Central memory CD8-positive, alpha-beta T cell (primary cell): Measurements from ENCODE around the gene MSGN1.

Source experiments
- ATAC-seq: fragments of 150-1000 bp; cut with Tn5 transposase; replicated peaks from 2 replicates; pipeline ENCODE4 v1.10.0; 2022; ENCODE audit warnings: mild to moderate bottlenecking, moderate FRiP score, moderate number of reproducible peaks; ENCODE audit not compliant: poor library complexity, severe bottlenecking; ENCODE audit errors: extremely low read depth
- DNase-seq, 2 donors: peaks; one replicate each; pipeline ENCODE4 v3.0.0; 2021; ENCODE audit warnings: low spot score in 2 of 2
- H3K27ac Mint-ChIP-seq: one replicate; pipeline ENCODE4 v1.8.0; 2022; ENCODE audit warnings: low read depth, mild to moderate bottlenecking, moderate library complexity, mixed read lengths
- H3K27me3 Mint-ChIP-seq: one replicate; pipeline ENCODE4 v1.8.0; 2022; ENCODE audit warnings: mixed read lengths
- H3K36me3 Mint-ChIP-seq: one replicate; pipeline ENCODE4 v1.8.0; 2022; ENCODE audit warnings: mild to moderate bottlenecking, moderate library complexity, mixed read lengths; ENCODE audit not compliant: insufficient read depth
- H3K4me1 Mint-ChIP-seq: one replicate; pipeline ENCODE4 v1.8.0; 2022; ENCODE audit warnings: mixed read lengths
- H3K4me3 Mint-ChIP-seq: one replicate; pipeline ENCODE4 v1.8.0; 2022; ENCODE audit warnings: mild to moderate bottlenecking, moderate library complexity, mixed read lengths
- H3K9me3 Mint-ChIP-seq: one replicate; pipeline ENCODE4 v1.8.0; 2022; ENCODE audit warnings: mixed read lengths

MSGN1 gene

DNA sequence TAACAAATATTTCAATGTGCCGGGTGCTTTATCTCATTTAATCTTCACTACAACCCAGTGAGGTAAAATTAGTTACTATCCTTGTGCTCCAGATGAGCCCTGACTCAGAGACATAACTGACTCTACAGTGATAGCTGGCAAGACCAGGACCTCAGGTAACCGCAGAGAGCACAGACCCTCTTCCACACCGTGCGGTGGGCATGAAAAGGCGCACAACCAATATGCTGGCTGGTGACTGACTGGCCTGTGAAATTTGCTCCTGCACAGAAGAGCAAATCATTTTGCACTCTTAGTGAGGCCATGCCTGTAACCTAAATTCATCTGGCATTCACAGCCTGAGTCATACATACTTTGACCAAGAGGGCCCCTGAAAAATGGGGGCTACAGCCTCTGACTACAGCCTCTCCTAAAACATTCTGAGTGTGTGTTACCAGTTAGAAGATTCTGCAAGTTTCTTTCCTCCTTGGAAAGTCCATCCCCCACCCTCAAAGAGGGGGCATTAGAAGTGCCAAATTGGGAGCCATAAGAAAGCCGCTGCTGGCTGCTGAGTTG, 22.4 kb upstream of the MSGN1 start:
- Mint-ChIP-seq H3K4me3 (no peak overlapping the region), H3K4me1 (no peaks in the 10 kb centered on the region), H3K27me3 (peaks cover 70% of the 10 kb centered on the region), H3K27ac (no peak overlapping the region), H3K9me3 (no peaks in the 10 kb centered on the region), H3K36me3 (peaks cover 1% of the 10 kb centered on the region)
- DNase-seq (no peak), ATAC-seq (no peak)

DNA sequence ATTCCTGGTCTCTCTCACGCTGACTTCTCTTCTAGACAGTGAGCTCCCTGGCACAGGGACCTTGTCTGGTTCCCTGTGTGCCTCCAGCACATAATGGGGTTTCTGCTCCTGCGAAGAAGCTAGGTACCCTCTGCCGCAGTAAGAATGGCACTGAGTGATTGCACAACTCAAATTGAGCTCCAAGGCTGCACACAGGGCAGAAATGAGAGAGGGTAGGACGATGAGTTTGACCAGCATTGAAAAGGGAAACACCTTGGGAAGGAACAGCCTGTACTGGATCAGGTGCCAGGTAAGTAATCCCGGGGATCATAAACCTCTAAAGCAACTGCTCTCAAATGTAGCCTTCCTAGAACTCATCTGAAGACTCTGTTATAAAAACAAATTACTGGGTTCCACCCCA, 21.0 kb upstream of the MSGN1 start:
- Mint-ChIP-seq H3K27ac (no peak overlapping the region), H3K4me1 (no peaks in the 10 kb centered on the region), H3K27me3 (peaks cover 84% of the 10 kb centered on the region), H3K9me3 (no peaks in the 10 kb centered on the region), H3K4me3 (no peak overlapping the region), H3K36me3 (peaks cover 1% of the 10 kb centered on the region)
- no peak for DNase-seq
- ATAC-seq, result no peak

DNA sequence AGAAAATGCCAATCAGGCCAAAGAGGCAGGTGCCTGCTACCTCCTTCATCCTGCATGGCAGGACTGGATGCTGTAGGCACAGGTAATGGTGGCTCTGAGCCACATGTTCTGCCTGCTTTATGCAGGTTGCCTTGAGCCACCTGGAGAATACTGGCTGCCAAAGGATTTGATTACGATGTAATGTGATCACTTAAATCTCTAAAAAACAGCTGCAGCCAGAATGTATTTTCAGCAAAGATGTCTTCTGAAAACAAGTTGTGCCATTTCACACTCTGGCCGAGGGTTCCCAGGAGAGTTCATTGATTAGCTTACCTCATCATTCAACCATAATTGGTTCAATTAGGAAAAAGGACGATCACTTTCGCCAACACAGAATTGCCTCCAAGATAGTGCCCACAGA, 17.9 kb upstream of the MSGN1 start:
- no peaks in the 10 kb centered on the region for H3K4me1 Mint-ChIP-seq
- peaks cover 1% of the 10 kb centered on the region for H3K36me3 Mint-ChIP-seq

DNA sequence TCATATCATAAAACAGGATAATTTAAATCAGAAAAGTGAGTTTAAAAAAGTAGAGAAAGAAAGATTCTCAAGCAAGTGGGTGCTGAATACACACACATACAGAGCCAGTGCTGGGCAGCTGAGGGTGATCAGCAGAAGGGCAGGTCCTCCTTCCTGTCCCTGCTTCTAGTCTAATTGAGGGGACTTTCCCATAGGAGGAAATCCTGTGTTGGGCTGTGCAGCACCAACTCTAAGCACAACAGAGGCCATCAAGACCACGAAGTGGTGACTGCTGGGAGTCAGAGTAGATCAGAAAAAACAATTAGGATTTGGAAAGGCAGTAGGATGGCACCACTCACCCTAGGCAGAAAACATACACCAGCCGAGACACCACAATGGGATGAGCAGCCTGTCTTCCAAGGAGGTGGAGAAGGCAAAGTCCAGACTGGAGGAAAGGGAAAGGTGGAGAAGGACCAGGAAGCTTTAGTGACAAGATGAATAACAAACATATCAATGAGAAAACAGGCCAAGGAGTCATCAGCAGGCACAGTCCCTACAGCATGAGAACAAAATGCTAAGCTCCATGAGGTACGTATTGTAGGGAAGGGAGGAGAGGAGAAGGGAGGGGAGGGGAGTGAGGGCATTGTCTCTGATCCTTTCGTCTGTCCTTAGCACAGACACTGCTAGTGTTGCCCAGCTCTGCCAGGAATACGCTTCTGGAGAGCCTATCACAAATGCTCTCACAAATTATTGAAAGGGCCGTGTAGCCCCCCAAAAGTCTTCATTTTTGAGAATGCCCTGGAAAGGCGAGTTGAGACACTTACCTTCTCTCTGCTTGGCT, 16.7 kb upstream of the MSGN1 start:
- no peaks in the 10 kb centered on the region for H3K4me1 Mint-ChIP-seq

More for the DNA sequence above, 17.9 kb upstream of the MSGN1 start:
- Mint-ChIP-seq H3K27ac (no peak overlapping the region), H3K27me3 (peaks cover 74% of the 10 kb centered on the region), H3K4me3 (no peak overlapping the region), H3K9me3 (no peaks in the 10 kb centered on the region)
- DNase-seq (no peak), ATAC-seq (no peak)

DNA sequence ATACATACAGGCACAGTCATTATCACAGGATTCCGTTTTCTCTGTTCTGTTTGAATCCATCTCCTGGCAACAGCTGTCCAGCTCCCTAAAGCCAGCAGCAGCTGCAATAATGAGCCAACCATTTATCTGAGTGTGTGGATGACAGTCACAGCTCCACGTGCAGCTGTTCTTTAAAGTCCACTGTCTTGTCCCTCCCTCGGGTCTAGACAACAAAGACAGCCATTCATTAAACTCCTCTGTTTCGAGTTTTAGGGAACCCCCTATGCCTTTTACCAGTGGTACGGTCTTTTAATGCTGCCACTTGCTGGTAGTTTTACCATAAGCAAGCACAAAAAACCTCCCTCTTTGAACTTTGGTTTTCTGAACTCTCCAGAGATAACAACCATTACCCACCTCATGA, 16.0 kb upstream of the MSGN1 start:
- no peak for ATAC-seq
- Mint-ChIP-seq H3K4me1 (no peaks in the 10 kb centered on the region), H3K27me3 (peaks cover 78% of the 10 kb centered on the region), H3K27ac (no peak overlapping the region), H3K36me3 (peaks cover 1% of the 10 kb centered on the region), H3K4me3 (no peak overlapping the region), H3K9me3 (no peaks in the 10 kb centered on the region)
- no peak for DNase-seq

More for the DNA sequence above, 16.7 kb upstream of the MSGN1 start:
- ATAC-seq, result no peak
- no peak for DNase-seq
- Mint-ChIP-seq H3K9me3 (no peaks in the 10 kb centered on the region), H3K4me3 (no peak overlapping the region), H3K27me3 (peaks cover 78% of the 10 kb centered on the region), H3K27ac (no peak overlapping the region), H3K36me3 (peaks cover 1% of the 10 kb centered on the region)

DNA sequence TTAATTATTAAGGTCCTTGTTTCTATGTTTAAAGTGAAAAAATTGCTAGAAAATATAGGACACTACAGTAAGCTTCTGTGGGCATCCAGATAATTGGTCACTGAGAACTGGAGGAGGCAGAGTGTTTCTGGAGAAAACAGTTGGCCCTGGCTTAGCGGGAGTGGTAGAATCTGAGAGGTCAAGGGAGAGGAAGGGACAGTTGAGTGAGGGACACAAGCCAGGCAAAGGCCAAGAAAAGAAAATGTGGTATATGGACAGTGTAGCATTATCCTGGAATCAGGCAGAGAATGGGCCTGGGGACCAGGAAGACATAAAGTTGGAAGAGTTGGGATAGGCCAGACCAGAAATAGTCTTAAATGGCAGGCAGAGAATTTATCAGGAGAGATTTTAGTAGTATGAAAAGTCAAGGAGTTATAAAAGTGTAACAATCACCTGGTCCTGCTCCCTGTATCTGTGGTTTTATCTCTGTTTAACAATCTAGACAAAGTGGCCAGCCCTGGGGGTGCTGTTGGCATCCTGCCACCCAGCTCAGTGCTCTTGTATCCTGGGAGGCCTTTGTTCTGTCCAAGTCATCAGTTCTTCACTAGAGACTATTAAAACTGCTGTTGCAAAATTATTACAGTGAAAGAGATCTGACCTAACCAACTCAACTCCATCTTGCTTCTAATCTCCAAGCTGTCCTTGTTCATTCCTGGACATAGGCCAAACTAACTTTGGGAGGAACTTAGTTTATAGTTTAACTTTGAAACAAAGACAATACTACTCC, 15.4 kb upstream of the MSGN1 start:
- DNase-seq (no peak), ATAC-seq (no peak)
- H3K4me1 Mint-ChIP-seq, result no peaks in the 10 kb centered on the region
- no peaks in the 10 kb centered on the region for H3K9me3 Mint-ChIP-seq
- H3K36me3 Mint-ChIP-seq, result peaks cover 1% of the 10 kb centered on the region
- H3K27me3 Mint-ChIP-seq, result peaks cover 77% of the 10 kb centered on the region
- H3K27ac Mint-ChIP-seq, result no peak overlapping the region
- H3K4me3 Mint-ChIP-seq, result no peak overlapping the region

DNA sequence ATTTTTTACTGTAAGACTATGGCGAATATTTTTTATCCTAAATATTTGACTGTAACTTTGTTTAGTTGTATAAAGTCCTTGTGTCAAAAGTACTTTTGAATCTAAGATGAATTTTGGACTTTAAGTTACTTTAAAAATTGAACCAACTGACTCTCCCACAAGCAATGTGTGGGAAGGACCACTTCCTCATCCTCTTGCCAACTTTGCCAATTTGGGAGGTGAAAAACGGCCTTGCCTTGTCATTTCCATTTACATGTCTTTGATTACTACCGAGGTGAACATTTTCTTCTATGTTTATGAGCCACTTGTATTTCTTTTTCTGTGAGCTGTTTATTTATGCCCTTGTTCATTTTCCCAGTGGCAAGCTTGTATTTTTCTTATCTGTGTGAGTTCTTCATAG, 12.8 kb upstream of the MSGN1 start:
- Mint-ChIP-seq H3K9me3 (no peaks in the 10 kb centered on the region), H3K27ac (no peak overlapping the region), H3K27me3 (peaks cover 58% of the 10 kb centered on the region), H3K36me3 (no peaks in the 10 kb centered on the region), H3K4me3 (no peak overlapping the region), H3K4me1 (no peaks in the 10 kb centered on the region)
- ATAC-seq (no peak), DNase-seq (no peak)

DNA sequence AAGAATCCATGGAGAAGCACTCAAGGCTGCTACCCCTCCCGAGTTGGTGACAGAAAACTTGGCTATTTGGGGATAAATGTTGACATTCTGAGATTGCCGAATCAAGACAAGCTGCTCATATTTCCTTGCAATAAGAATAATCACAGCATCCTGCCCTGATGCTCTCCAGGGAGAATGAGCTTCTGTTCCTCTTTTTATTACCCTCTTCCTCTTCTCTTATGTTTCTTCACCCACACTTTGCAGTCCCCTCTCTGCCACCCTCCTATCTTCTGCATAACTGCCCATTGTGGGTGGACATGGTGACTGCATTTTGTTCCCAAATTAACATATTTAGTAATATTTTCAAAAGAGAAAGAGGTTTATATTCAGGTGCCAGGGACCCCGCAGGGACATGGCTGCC, 11.9 kb upstream of the MSGN1 start:
- H3K4me3 Mint-ChIP-seq, result no peak overlapping the region
- H3K9me3 Mint-ChIP-seq, result no peaks in the 10 kb centered on the region
- ATAC-seq (no peak), DNase-seq (no peak)
- peaks cover 55% of the 10 kb centered on the region for H3K27me3 Mint-ChIP-seq
- no peak overlapping the region for H3K27ac Mint-ChIP-seq
- H3K4me1 Mint-ChIP-seq, result no peaks in the 10 kb centered on the region
- no peaks in the 10 kb centered on the region for H3K36me3 Mint-ChIP-seq

DNA sequence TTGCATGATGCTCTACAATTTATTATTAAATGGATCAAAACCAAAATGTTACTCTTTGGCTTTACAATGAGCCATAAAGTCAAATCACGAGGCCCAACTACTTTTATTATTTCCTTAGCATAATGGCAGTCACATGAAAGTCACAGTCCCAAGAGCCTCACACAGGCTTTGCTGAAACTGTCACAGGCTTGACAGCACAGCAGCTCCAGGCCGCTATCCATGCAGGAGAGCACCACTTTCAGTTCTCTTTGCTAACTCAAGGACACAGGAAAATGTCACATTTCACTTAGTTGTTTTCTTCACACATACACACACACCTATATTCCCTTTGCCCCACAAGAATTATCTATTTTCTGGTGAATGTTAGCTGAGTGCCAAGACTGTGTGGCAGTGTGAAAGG, 11.1 kb upstream of the MSGN1 start:
- H3K4me1 Mint-ChIP-seq, result no peaks in the 10 kb centered on the region
- no peak overlapping the region for H3K27ac Mint-ChIP-seq

DNA sequence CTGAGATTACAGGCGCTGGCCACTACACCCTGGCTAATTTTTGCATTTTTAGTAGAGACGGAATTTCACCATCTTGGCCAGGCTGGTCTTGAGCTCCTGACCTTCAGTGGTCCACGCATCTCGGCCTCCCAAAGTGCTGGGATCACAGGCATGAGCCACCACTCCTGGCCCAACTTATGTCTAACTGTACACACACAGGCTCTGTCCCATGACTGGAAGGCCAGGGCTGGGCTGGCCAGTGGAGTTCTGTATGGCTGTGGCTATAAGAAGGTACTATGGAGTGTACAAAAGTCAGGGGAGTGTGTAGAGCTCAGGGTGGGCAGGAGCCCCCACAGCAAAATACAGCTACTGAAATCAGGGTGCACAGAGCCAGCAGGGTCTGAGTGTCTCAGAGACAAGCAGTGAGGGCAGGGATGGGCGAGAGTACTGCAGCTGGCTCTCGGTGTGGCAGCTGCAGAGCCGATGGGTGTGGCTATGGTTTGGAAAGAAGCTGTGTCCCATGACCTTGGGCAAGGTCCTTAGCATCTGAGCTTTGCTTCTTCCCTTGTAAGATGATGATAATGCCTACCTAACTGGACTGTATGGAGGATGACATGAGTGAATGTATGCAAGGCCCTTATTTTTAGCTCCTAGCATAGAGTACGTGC, 10.4 kb upstream of the MSGN1 start:
- Mint-ChIP-seq H3K27ac (no peak overlapping the region), H3K4me3 (no peak overlapping the region), H3K36me3 (no peaks in the 10 kb centered on the region), H3K9me3 (no peaks in the 10 kb centered on the region), H3K4me1 (no peaks in the 10 kb centered on the region), H3K27me3 (peaks cover 49% of the 10 kb centered on the region)
- no peak for DNase-seq
- ATAC-seq, result no peak

More for the DNA sequence above, 11.1 kb upstream of the MSGN1 start:
- ATAC-seq (no peak), DNase-seq (no peak)
- Mint-ChIP-seq H3K36me3 (no peaks in the 10 kb centered on the region), H3K27me3 (peaks cover 55% of the 10 kb centered on the region), H3K4me3 (no peak overlapping the region), H3K9me3 (no peaks in the 10 kb centered on the region)

DNA sequence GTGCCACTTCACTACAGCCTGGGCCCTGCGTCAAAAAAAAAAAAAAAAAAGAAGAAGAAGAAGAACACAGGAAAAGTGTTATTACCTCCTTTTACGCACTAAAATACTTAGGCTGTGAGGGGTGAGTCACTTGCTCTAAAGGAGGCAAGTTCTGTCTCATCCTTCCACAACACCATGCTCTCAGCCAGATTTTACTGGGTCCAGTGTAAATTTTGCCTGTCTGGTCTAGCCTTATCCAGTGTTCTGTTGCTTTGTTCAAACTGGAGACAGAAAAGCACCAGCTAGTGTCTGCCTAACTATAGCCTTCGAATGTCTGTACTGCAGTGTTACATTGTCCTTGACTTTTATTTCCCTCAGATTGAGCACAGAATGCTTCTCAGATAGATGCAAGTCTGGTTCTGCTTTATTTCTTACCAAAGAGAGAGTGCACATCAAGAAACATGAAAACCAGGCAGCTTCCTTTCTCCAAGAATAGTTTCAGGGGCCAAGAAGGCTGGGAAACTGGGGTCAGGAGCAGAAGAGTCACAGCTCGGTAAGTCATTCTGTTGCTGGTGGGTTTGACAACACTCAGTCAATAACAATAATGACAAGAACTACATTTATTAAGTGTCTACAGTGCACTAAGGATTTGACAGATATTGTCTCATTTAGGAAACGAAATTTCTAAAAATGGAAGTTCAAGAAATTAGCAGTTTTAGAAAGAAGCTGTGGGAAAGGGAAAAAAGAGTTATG, 3.1 kb upstream of the MSGN1 start:
- H3K4me1 Mint-ChIP-seq, result no peaks in the 10 kb centered on the region
- H3K9me3 Mint-ChIP-seq, result no peaks in the 10 kb centered on the region
- no peaks in the 10 kb centered on the region for H3K36me3 Mint-ChIP-seq
- no peak overlapping the region for H3K4me3 Mint-ChIP-seq
- DNase-seq, result no peak
- ATAC-seq, result no peak
- peaks cover 45% of the 10 kb centered on the region for H3K27me3 Mint-ChIP-seq
- no peak overlapping the region for H3K27ac Mint-ChIP-seq
